ENCODE measurements around the gene KSR2.
"Not testable (repeated sequence)": the region's sequence is repeated elsewhere in the genome, so short reads cannot be mapped to it uniquely, and the experiment has no call there.

KSR2 gene

DNA sequence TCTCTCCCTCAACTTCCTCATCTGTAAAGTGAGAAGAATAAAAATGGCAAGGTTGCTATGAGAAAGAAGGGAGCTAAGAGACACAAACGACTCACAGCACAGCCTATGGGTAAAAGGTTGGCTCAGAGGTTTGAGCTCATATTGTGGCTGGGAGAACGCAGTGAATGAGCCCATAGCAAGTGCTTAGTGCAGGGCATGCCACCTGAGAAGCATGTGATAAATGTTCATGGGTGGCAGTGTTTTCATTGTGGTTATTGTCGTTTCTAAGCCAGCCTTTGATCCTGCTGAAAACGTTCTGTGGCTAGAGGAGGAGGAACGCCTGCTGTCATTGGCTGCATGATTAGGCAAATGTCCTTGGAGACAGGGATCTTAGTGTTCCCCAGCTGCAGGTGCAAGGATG, 150.4 kb downstream of the KSR2 start:
- no peak for DNase-seq

DNA sequence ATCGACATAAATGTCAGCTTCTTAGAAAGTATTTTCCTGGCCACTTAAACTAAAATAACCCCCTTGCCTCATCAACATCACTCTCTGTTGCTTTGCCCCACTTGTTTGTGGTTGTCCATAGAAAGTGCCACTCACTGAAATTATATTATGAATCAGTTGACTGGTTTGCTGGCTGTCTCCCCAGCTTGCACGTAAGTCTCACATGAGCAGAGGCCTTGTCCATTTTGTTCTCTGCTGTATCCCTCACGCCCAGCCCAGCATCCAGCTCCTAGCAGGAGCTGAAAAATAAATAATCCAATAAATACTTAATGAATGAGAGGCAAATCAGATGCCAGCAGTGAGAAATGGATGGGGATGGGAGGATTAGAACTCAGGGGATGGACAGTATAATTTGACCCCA, 159.3 kb downstream of the KSR2 start:
- no peak for DNase-seq

DNA sequence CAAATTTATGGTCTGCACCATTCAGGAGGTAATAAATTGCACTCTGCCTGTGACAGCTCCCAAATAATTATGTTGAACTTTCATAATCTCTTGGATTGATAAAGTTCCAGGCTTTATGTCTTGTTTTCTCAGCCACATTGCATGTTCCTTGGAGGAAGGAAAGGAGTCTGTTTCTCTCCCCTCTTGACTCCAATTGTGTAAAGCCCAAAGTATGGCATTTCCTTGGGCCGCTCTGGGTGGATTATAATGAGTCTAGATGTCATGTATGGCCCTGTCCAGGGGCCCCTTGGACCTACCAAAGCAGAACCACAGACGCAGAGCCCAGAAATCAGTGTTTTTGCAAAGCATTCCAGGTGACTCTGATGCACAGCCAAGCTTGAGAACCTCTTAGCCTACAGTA, 160.8 kb downstream of the KSR2 start:
- DNase-seq = no peak

DNA sequence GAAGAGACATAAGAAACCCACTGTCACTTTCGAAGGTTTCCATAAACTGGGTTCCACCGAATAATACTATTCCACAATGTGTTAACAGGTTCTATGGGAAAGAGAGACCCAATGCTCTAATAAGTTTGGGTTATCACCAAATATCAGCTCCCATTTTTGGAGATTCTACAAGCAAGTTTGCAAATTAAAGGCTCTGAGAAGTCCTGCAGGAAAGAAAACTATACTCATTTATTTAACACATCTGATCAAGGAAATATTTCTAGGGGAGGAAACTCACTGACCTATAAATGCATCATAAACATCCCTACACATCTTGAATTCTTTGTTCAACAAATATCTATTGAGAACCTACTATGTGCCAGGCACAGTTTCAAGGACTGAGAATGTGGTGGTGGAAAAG, 161.4 kb downstream of the KSR2 start:
- no peak for DNase-seq

DNA sequence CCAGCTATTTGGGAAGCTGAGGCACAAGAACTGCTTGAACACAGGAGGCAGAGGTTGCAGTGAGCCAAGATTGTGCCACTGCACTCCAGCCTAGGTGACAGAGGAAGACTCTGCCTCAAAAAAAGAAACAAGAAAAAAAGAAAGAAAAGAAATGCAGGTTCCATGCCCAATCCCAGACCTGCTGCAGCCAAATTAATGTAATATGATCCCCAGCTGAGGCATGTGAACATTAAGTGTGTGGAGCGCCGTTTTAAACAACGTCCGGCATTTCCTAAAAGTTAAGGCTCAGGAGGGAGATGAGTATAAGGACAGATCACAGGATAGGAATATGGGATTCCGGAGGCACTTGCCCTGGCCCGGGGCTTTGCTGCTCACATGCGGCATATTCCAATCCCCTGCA, 162.9 kb downstream of the KSR2 start:
- peak; percentile 13 for DNase-seq

DNA sequence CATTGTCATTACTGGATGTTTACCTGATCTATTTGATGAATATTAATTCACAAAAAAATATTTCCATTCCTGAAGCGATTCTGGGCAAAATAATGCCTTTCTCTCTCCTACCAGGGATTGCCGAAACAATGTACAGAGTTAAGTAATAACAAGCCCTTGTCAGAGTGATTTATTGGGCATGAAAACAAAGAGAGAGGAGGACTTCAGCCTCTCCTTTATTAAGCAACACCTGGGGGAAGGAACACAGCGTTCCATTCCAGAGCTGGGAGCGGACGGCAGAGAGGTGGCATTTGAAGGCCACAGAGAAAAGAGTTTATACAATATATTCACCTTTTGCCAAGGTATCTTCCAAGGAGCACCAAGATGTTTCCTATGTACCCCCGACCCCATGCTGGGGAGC, 165.8 kb downstream of the KSR2 start:
- DNase-seq = no peak

DNA sequence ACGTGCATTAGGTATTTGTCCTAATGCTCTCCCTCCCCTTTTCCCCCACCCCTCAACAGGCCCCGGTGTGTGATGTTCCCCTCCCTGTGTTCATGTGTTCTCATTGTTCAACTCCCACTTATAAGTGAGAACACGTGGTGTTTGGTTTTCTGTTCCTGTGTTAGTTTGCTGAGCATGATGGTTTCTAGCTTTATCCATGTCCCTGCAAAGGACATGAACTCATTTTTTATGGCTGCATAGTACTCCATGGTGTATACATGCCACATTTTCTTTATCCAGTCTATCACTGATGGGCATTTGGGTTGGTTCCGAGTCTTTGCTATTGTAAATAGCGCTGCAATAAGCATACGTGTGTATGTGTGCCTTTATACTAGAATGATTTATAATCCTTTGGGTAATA, 168.1 kb downstream of the KSR2 start:
- DNase-seq = not testable (repeated sequence)

DNA sequence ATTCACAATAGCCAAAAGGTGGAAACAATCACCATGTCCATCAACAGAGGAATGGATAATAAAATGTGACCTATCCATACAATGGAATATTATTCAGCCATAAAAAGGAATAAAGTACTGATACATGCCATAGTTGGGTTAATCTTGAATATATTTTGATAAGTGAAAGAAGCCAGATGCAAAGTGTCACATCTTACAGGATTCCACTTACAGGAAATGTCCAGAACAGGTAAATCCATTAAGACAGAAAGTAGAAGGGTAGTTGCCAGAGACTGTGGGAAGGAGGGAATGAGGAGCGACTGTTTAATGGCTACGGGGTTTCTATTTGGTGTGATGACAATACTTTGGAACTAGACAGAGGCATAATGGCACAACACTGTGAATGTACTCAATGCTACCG, 171.6 kb downstream of the KSR2 start:
- DNase-seq = no peak

DNA sequence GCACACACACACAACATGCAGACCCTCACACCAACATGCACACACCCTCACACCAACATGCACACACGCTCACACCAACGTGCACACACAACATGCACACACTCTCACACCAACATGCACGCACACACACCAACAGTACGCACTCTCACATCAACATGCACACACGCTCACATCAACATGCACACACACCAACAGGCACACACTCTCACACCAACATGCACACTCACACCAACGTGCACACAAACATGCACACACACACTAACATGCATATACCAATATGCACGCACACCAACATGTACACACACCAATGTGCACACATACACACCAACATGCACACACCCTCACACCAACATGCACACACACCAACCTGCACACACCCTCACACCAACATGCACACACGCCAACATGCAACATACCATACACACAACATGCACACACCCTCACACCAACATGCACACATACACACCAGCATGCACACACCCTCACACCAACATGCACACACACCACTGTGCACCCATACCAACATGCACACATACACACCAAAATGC, 175.8 kb downstream of the KSR2 start:
- no peak for DNase-seq

DNA sequence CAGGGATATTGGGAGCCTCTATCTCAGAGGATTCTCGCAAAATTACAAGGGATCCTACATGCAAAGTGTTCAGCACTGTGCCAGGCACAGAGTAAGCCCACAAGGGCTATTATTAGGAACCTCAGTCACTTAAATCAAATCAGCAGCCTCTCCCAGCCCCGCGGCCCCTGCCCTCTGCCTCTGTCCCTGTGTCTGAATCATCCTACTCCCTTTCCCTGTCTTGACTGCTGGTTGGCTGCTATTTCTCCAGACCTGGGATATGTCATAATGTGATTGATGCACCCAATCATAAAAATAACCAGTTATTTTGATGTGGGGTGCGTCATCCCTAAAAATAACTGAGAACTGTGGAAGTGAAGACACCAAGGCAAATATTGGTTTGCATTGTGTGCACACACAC, 176.3 kb downstream of the KSR2 start:
- DNase-seq = no peak

DNA sequence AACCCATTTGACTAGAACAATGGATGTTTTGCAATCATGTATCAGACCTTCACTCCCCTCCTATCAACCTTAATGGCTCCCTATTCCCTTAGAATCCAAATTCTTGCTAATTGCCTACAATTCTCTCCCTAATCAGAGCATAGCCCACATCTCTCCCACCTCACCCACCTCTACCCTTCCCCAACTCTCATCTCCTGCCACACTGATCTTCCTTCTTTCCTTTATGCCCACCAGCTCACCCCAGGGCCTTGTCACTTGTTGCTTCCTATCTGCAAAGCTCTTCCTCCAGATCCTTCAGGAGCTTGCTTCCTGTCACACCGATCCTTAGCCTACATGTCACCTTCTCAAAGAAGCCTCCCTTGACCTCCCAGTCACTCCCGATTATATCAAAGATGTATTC, 177.8 kb downstream of the KSR2 start:
- no peak for DNase-seq

DNA sequence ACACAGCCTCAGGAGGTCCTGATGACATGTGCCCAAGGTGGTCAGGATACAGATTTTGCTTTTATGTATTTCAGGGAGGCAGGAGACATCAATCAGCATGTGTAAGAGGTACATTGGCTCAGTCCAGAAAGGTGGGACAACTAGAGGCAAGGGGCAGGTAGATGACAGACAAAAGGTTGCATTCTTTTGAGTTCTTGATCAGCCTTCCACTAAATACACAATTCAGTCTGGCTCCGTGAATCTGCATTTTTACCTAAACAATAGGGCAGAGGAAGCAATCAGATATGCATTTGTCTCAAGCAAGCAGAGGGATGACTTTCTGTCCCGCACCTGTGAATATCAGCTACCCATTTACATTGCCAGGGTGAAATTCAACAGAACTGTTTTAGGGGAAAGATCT, 178.6 kb downstream of the KSR2 start:
- no peak for DNase-seq

DNA sequence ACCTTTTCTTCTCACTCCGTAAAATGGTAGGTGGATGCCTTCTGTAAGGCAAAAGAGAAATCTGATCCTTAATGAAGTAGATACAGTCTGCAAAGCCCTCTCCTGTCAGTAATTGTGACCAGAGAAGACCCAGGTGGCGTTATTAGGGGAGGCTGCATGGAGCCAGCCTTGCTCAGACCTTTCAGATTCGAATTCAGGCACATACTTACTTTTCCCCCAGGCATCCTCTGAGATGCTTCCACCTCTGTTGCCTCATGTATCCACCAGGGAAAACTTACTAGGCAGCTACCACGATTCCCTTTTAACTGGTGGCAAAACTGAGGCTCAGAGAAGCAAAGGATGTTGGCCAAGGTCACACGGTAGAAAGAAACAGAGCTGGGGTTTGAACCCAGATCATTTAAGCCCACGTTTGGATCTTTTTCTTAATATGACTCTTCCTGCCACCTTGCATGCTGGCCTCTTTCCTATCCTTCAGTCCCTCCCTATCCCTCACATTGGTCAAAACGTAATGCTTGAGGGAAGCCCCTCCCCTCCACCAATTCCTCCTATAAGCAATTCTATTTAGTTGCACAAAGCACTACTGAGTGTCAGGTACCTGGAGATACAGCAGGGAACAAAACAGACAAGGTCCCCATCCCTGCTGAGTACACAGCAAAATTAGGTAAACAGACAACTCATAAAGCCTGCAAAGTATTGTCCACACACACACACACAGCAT, 179.4 kb downstream of the KSR2 start:
- no peak for DNase-seq

DNA sequence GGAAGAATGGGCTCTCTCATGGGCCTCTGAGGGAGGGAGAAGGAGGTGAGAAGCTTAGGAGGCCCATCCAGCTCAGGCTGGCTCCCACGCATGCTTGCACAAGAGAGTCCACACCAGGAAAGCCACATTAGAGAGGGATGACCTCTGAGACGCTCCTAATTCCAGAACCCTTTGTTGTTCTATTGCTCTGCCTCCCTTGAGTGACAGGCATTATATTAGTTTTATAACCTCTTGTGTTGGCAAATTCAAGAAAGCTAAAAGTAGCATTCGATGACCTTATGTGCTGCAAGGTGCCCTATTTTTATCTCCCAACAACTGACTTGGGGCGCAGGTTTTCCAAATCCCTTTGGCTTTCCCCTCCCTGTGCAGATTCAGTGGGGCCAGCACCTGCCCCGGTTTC, 190.1 kb downstream of the KSR2 start:
- no peak for DNase-seq

DNA sequence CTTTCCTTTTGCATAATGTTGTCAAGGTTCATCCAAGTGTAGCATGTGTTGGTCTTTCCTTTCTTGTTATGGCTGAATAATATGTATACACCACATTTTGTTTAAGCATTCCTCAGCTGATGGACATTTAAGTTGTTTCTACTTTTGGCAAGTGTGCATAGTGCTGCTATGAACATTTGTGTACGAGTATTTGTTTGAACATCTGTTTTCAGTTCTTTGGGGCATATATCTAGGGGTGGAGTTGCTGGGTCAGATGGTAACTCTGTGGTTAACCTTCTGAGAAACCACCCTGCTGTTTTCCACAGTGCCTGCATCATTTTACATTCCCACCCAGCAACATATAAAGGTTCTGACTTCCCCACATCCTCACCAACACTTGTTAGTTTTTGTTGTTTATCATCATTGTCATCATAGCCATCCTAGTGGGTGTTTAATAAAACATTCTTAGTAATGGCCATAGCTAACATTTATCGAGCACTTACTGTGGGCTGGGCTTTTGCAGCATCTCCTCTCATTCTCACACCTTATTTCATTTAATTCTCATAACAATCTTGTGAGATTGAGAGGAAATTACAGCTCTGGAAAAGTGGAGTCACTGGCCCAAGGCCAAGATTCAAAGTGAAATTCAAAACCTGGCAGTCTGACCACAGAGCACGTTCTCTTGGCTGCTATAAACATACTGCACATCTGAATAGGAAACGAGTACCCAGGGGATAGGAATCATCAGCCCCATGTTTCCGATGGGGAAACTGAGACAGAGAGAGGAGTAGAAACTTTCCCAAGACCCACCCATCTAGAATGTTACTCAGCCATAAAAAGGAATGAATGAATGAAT, 193.6 kb downstream of the KSR2 start:
- DNase-seq = peak; percentile 2

DNA sequence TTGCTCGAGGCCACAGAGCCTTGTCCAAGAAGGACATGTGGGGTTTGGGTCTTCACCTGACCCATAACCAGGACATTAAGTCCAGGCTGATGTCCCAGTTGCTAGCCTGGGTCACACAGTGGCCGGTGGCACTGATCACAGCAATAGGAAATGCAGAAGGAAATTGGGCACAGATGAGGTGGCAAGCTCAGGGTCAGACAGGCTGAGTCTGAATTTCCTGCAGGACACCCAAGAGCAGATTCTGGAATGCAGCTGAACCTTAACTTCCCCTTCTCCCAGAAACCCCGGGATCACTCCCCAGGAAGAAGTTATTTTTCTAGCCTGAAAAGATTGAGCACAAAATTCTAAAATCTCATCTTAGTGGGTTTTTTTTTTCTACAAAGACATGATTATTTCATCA, 199.9 kb downstream of the KSR2 start:
- no peak for DNase-seq

DNA sequence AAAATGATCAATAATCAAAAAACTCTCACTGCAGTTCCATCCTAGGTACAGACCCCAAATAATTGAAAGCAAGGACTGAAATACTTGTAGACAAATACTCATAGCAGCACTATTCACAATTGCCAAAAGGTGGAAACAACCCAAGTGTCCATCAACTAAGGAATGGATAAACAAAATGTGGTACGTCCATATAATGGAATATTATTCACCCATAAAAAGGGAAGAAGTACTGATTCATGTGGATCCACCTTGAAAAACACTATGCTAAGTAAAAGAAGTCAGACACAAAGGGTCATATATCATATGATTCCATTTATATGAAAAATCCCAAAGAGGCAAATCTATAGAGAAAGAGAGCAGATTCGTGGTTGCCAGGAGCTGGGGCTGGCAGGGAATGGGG, 202.8 kb downstream of the KSR2 start:
- no peak for DNase-seq

DNA sequence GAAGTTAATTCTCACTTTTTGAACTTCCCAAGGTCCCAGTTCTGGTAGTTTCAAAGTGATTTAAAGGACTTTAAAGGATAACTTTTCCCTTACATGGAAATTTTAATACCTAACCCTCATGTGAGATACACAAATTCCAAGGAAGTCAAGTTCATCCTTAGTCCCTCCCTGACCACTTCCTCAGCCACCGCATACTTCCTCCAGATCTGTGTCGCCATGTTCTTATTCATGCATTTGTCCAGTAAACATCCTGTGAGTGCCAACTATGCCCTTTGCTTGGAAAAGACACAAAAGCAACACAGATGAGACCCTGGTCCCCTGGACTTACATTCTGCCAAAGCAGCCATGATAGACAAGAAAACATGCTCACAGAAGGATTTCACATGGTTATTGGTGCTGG, 206.6 kb downstream of the KSR2 start:
- DNase-seq = no peak

DNA sequence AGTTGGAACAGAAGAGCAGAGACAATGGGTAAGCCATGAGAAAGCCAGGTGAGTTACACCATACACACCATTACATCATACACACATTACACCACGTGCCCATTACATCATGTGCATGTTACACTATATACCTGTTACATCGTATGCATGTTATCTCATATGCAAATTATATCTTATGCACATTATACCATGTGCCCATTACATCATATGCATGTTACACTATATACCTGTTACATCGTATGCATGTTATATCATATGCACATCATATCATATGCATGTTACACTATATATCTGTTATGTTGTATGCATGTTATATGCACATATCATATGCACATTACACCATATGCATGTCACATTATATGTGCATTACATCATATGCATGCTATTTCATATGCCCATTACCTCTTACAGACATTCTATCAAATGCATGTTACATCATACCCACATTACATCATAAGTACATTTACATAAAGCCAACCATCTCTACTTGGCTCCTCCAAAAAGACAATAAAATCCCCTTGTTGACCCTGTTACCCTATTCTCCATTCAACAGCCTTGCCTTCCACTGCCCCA, 207.2 kb downstream of the KSR2 start:
- no peak for DNase-seq

DNA sequence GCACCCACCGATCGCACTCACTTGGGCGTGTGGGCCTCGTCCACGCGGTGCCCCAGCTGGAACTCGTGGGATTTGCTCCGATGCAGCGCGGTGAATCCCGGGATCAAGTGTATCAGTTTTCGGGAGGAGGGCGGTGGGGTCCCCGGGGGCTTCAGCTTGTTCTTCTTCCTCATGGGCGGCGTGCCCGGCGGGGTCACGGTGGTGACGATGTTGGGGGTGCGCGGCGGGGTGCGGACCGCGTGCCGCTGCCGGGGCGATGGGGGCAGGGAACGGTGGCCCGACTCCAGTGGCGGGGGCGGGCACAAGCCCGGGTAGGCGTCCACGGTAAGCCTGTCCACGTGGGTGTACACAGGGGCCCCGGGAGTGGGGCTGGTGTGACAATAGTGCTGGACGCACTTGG, 207.8 kb downstream of the KSR2 start:
- DNase-seq = no peak

DNA sequence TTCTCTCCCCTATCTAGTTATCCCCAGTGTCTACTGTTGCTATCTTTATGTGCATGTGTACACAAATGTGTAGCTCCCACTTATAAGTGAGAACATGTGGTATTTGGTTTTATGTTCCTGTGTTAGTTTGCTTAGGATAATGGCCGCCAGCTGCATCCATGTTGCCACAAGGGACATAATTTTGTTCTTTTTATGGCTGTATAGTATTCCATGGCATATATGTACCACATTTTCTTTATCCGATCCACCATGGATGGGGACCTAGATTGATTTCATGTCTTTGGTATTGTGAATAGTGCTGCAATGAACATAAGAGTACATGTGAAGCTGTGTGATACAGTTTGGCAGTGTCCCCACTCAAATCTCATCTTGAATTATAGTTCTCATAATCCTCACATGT, 218.1 kb downstream of the KSR2 start:
- DNase-seq = no peak

DNA sequence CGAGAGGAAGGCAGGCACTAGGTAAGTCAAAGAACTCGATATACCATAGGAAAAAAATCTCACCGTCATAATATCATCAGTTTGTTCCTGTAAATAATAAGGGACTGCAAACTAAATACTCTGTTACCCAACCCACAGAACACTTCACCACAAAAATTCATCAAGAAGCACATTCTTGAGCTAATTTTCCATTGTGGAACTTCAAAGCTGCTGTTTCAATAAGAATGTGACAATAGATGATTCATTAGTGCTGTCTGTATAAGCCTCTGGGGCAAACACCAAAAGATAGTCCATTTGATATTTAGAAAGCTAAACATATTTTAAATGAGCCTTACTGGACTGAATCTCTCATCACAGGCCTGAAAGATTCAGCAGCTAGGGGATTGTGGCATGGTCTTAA, 219.4 kb downstream of the KSR2 start:
- no peak for DNase-seq

DNA sequence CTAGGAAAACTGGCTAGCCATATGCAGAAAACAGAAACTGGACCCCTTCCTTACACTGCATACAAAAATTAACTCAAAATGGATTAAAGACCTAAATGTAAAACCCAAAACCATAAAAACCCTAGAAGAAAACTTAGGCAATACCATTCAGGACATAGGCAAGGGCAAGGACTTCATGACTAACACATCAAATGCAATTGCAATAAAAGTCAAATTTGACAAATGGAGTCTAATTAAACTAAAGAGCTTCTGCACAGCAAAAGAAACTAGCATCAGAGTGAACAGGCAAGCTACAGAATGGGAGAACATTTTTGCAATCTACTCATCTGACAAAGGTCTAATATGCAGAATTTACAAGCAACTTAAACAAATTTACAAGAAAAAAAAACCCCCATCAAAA, 222.4 kb downstream of the KSR2 start:
- DNase-seq = not testable (repeated sequence)

DNA sequence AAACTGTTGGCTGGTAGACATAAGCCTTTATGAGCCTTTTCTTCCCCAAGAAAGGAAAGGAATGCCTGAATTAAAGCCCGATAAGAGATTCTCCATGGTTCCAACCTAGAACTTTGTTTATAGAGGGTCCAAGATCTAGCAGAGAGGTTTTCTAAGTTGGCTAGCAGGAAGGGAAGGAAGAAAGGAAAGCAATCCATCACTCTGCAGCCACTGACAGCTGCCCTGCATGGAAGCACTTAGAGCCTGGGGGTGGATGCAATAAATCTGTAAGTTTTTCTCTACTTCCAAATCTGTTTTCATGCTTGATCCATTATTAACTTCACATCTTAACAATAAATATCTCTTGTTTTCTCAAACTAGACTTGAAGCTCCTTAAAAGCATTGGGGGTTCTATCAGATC, 224.4 kb downstream of the KSR2 start:
- no peak for DNase-seq

All from NCI-H1105 (cell line).